ENCODE measurements around the gene NME9. TPM values are rescaled to one million over a fixed set of nuclear protein-coding genes. Genes with fewer than 3 reads are reported as not detected.

Gene NME9
- polyA plus RNA-seq, 2 of the 4 experiments (the other 2 are of a cell fraction), result 0.05 TPM; not detected in 1

GRCh38 chr3:138367326-138367850, 37.7 kb upstream of the NME9 start:
- POLR2A ChIA-PET, result no interaction called here
- no peak for FAIRE-seq
- H3K4me3 ChIP-seq, result no peak overlapping the region

GRCh38 chr3:138366006-138366759, 36.5 kb upstream of the NME9 start:
- DNase-seq (ENCODE audit: low read depth in 1 of 2, low spot score in 1 of 2) (no peak), FAIRE-seq (no peak), ATAC-seq (no peak)
- Histone ChIP-seq H3K4me3 (no peak overlapping the region), H3K4me1 (no peaks in the 10 kb centered on the region), H3K9me3 (no peaks in the 10 kb centered on the region), H3K27ac (no peak overlapping the region), H3K4me2 (no peak overlapping the region)
- POLR2A ChIA-PET, result no interaction called here
- 71% methylated on average over 8 of the region's 8 CpGs for WGBS (ENCODE audit: missing lambda C conversion rate)
- CTCF ChIA-PET, result interaction anchor here (1.0 kb wide), 1 partner anchor 68 kb away, joined by 3 read pairs; the partner anchor contains the start of gene ESYT3
- TF ChIP-seq CBX2 (IDR thresholded peaks at IDR 0.05; ENCODE audit: borderline replicate concordance, low read depth), result no peak
- no peak for TF ChIP-seq HOXA7 (CRISPR knock-in tag; IDR thresholded peaks at IDR 0.05)
- no peak for TF ChIP-seq SREBF2 (IDR thresholded peaks at IDR 0.05)
- TF ChIP-seq CHD4 (IDR thresholded peaks at IDR 0.05; ENCODE audit: borderline replicate concordance), result no peak
- no peak for TF ChIP-seq EHF (CRISPR knock-in tag; IDR thresholded peaks at IDR 0.05)

More at GRCh38 chr3:138367326-138367850, 37.7 kb upstream of the NME9 start:
- CTCF ChIA-PET, result interaction anchor here (1.1 kb wide), 1 partner anchor 31 kb away, joined by 4 read pairs; no protein-coding TSS in a partner anchor
- Histone ChIP-seq H3K27ac (no peak overlapping the region), H3K9me3 (no peaks in the 10 kb centered on the region), H3K4me1 (no peaks in the 10 kb centered on the region), H3K4me2 (no peak overlapping the region)
- 81% methylated on average over 5 of the region's 7 CpGs for WGBS (ENCODE audit: missing lambda C conversion rate)
- TF ChIP-seq ZNF302 (CRISPR knock-in tag; IDR thresholded peaks at IDR 0.05) (no peak), EP300 (IDR thresholded peaks at IDR 0.05) (no peak), GATA3 (IDR thresholded peaks at IDR 0.05; ENCODE audit: borderline replicate concordance) (no peak), HEYL (CRISPR knock-in tag; IDR thresholded peaks at IDR 0.05) (no peak), CHD2 (IDR thresholded peaks at IDR 0.05; ENCODE audit: low read length, partially characterized antibody) (no peak), POLR2AphosphoS2 (conservative IDR thresholded peaks at IDR 0.05; ENCODE audit: low read length) (no peak), REST (IDR thresholded peaks at IDR 0.05) (no peak), RCOR1 (IDR thresholded peaks at IDR 0.05; ENCODE audit: low read depth, low read length) (no peak), NPAS2 (CRISPR knock-in tag; IDR thresholded peaks at IDR 0.05; ENCODE audit: borderline replicate concordance) (no peak)
- no peak for ATAC-seq
- no peak for DNase-seq (ENCODE audit: low read depth in 1 of 2, low spot score in 1 of 2)

- no peaks in the 10 kb centered on the region for H3K9me3 ChIP-seq
- ChIA-PET CTCF (no interaction called here), POLR2A (no interaction called here)
- no peak for FAIRE-seq
- 87% methylated on average over 4 of the region's 4 CpGs for WGBS (ENCODE audit: missing lambda C conversion rate)
- TF ChIP-seq TFCP2L1 (CRISPR knock-in tag; IDR thresholded peaks at IDR 0.05), result no peak
- no peak for TF ChIP-seq PBX3 (IDR thresholded peaks at IDR 0.05)
- TF ChIP-seq ATOH8 (CRISPR knock-in tag; IDR thresholded peaks at IDR 0.05; ENCODE audit: low read depth), result no peak
- TF ChIP-seq PHF8 (IDR thresholded peaks at IDR 0.05; ENCODE audit: borderline replicate concordance, low read depth), result no peak
- no peak for TF ChIP-seq ZNF302 (CRISPR knock-in tag; IDR thresholded peaks at IDR 0.05)
- TF ChIP-seq HEYL (CRISPR knock-in tag; IDR thresholded peaks at IDR 0.05), result no peak
- TF ChIP-seq REST (IDR thresholded peaks at IDR 0.05), result no peak
- TF ChIP-seq EP300 (IDR thresholded peaks at IDR 0.05), result no peak
- no peak for TF ChIP-seq ESRRA (IDR thresholded peaks at IDR 0.05; ENCODE audit: borderline replicate concordance, low read length)
- no peak for TF ChIP-seq ZC3H11A (IDR thresholded peaks at IDR 0.05)
- TF ChIP-seq ZFP36 (IDR thresholded peaks at IDR 0.05; ENCODE audit: borderline replicate concordance, partially characterized antibody), result no peak
- TF ChIP-seq NR3C1 (IDR thresholded peaks at IDR 0.05), result no peak
- no peak for TF ChIP-seq HOXB5 (CRISPR knock-in tag; IDR thresholded peaks at IDR 0.05)
- TF ChIP-seq SREBF2 (IDR thresholded peaks at IDR 0.05), result no peak
- TF ChIP-seq KDM1A (IDR thresholded peaks at IDR 0.05; ENCODE audit: low read depth), result no peak
- no peak overlapping the region for H3K27ac ChIP-seq
- ATAC-seq, result no peak
- H3K4me2 ChIP-seq, result no peak overlapping the region
- H3K4me3 ChIP-seq, result no peak overlapping the region
- no peak for DNase-seq (ENCODE audit: low read depth in 1 of 2, low spot score in 1 of 2)
- H3K4me1 ChIP-seq, result no peaks in the 10 kb centered on the region
Observed at GRCh38 chr3:138365253-138365555, 35.6 kb upstream of the NME9 start.

Measured in A549 (cell line).